HG02938 (cell line): Measurements from ENCODE around the gene WASF3.
"Not testable (repeated sequence)": the region's sequence is repeated elsewhere in the genome, so short reads cannot be mapped to it uniquely, and the experiment has no call there.

Experiments
- ATAC-seq: cut with Tn5 transposase; IDR thresholded peaks from one replicate; pipeline ENCODE4 v1.9.1; 2021; ENCODE audit warnings: mild to moderate bottlenecking, moderate library complexity; ENCODE audit not compliant: unreplicated experiment

The WASF3 gene

DNA sequence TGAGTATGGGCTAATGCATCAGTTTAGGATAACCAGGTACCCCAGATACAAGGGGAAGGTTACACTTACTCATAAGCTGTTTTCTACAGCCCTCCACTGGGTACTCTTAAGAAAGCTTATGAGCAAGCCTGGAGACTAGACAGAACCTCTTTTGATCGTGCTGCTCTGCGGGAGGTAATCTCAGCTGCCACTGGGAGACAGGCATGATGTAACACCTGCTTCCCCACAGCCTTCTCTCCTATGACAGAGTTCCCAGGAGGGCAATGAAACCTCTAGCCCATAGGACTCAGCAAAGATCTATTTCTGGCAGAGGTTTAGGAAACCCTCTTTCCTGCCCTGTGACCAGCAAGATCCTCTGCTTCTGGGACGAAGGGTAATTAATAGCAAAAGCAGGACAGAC, 65.6 kb downstream of the WASF3 start:
- ATAC-seq = no peak

- no peak for ATAC-seq
Observed at GRCh38 chr13:26624572-26624971, 67.1 kb downstream of the WASF3 start.

DNA sequence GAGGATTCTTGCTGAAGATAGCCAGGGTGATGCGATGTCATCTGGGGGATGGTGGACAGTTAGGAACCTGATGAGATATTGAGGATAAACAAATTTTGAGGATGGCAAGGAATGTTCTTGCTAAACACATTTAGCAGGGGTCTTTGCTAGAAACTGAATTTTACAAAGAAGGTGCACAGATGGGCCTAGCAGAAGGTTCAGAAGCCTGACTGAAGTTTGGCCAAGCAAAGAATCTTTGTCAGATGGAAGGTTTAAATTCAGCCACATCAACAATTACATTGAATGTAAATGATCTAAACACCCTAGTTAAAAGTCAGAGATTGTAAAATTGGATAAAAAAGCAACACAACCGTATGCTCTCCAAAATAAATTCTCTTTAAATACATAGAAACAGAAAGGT, 68.8 kb downstream of the WASF3 start:
- ATAC-seq = no peak

GRCh38 chr13:26628706-26629105, 71.2 kb downstream of the WASF3 start:
- ATAC-seq = no peak

DNA sequence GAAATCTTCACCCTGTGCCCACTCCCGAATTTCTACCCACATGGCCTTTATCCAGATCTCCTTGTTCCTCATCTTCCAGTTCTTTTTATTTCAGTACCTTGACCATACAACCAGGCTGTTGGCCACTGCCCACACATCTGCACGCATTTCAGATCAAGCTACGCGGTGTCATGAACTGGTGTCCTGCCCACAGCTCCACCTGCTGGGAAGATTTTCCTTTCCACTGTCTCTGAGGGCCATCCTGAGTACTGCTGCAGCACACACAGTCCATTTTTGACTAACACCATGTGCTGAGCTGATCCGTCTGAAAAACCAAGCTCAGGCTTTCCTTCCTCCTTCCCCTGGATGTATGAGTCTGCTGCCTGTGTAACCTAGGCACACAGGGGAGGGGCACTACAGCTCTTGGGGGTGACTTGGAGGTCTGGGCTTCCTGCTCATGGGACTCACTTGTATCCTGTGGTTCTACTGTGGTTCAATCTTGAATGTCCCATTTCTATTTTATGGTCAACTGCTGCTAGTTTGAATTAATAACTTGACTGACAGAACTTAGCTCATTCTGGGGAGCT, 71.9 kb downstream of the WASF3 start:
- no peak for ATAC-seq

DNA sequence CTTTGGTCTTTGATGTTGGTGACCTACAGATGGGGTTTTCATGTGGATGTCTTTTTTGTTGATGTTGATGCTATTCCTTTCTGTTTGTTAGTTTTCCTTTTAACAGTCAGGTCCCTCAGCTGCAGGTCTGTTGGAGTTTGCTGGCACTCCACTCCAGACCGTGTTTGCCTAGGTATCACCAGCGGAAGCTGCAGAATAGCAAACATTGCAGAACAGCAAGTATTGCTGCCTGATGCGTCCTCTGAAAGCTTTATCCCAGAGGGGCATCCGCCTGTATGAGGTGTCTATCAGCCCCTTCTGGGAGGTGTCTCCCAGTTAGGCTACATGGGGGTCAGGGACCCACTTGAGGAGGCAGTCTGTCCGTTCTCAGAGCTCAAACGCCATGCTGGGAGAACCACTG, 78.2 kb downstream of the WASF3 start:
- not testable (repeated sequence) for ATAC-seq

- ATAC-seq = not testable (repeated sequence)
Observed at GRCh38 chr13:26636073-26636472, 78.6 kb downstream of the WASF3 start.

DNA sequence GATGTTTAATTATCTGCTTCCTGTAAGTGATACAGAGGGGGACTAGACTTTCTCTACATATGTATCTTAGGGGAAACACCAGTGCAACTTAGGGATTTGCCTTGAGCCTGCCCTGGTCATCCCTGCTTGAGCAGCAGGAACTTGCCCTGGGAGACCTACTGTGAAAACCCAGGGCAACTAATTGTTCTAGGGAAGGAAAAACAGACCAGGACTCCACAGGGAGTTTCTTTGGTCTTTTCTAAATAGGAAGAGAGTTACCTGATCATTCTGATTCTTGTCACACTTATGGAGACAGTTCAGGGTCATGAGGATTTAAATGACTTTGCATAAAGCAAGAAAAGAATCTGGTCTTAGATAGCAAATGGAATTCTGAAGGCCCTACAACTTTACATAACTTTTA, 89.1 kb downstream of the WASF3 start:
- ATAC-seq = no peak

DNA sequence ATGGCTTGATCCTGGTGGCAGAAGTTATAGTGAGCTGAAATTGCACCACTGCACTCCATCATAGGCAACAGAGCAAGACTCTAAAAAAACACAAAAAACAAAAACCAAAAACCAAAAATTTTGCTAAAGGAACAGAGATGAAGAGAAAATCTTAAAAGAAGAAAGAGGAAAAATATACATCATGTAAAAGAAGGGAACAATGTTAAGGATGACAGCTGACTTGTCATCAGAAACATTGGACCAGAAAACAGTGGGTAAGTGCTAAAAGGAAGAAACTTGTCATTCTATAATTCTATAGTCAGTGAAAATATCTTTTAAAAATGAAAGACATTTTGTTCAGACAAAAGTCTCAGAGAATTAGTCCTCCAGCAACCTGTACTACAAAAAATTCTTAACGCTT, 93.8 kb downstream of the WASF3 start:
- no peak for ATAC-seq

DNA sequence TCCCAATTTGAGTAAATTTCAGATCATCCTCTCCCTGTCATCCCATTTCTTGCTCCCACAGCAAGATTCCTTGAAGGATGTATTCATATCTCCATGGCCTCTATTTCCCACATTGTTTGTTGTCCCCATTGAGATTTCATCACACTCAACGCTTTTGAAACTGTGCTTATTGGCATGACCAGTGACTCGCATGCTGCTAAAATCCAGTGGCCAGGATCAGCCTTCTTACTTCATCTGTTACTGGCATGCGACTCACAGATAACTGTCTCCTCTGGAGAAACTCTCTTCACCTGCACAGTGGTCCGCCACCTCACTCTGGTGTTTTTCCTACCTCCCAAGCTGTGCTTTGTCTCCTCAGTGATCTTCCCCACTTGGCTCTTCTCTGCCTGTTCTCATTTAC, 95.8 kb downstream of the WASF3 start:
- ATAC-seq = no peak

GRCh38 chr13:26653842-26654241, 96.4 kb downstream of the WASF3 start:
- ATAC-seq = no peak

DNA sequence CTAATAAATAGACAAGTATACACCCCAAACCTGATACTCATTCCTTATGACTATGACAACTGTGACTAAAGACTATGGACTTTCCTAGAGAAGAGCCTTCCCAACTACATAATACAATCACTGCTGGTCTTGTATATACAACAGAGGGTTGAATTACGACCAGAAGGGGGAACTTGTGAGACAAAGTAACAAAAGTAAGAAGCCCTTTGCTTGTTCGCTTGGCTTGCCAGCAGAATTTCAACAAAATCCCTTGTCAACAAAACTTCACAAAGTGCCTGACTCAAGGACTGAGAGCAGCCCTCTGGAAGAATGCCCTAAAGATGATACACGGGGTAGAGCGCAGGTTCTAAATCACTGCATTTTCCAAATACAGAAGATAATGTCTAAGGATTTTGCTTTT, 99.4 kb downstream of the WASF3 start:
- no peak for ATAC-seq

DNA sequence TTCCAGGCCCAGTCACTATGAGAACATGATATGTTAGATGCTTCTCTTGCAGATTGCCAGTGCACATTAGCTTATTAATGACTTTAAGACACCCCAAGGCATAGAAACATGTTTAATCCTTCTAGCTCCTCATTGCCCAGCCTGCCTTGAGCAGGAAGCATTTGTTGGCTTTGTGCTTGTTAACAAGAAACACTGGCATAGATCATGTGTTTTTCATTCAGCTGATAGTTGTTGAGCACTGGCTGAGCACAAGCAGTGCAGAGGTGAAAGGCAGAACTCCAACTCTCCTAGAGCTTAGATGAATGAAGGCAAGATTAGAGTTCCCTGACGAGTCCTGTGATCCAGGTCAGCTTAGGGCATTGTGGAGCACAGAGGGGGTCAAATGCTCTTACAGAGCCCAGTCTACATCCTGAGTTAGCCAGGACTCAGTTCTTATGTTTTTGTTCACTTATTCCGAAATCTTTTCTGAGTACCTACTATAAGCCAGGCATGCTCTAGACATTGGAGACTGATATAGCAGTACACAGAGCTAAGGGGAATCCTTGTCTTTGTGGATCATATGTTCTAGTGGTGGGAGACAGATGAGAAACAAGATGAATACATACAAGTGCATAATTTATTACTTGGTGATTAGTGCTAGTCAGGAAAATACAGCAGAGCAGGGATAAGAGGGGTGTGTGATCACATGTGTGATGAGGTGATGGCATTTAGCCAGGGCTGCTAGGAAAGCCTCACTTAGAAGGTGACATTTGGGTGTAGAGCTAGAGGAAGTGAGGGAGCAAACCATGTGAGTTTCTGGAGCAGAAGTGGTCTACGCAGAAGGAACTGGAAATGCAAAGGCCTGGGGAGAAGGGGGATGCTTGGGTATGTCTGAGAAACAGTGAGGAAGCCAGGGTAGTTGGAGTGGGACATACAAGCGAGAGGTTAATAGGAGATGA, 101.2 kb downstream of the WASF3 start:
- ATAC-seq = no peak

DNA sequence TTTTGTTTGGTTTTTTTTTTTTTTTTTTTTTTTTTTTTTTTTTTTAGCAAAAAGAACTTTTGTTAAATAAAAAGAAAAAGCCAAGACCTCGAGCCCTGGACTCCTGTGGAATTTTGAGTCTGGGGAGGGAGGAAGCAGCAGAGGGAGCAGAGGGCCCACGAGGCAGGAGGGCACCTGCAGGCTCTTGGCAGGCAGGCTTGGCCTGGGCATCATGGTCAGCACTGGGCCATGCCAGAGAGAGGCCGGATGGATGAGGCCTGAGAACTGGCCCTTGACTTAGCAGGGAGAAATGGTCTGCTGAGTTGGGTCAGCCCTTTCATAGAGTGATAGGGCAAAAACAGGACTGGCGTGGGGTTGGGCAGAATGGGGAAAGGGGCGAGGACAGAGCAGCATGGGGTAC, 102.7 kb downstream of the WASF3 start:
- no peak for ATAC-seq

DNA sequence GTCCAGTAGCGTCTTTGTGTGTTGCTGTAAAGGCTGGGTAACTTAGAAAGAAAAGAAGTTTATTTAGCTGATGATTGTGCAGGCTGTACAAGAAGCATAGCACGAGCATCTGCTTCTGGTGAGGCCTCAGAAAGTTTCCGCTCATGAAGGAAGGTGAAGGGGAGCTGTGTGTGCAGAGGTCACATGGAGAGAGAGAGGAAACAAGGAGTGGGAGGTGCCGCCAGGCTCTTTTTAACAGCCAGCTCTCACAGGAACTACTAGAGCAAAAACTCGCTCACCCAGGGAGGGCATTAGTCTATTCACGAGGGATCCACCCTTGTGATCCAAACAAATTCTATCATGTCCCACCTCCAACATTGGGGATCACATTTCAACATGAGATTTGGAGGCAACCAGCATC, 103.3 kb downstream of the WASF3 start:
- ATAC-seq = no peak

DNA sequence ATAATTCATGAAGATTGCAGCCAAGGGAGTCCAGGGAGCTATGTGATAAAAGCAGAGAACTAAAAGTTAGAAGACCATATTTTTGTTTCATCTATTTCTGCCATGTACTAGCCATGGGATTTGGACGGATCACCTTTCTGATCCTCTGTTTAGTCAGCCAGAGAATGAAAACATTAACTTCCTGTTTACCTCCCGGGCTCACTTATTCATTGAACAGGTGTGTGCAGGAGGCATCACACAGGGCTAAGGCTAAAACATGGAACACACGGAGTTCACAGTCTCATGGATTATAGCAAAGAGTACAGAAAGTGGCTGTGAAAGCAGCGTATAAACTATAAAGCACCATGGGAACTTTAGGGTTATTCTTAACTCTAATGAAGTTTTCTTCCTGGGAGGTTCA, 106.3 kb downstream of the WASF3 start:
- ATAC-seq = no peak

GRCh38 chr13:26664286-26664685, 106.8 kb downstream of the WASF3 start:
- no peak for ATAC-seq

- no peak for ATAC-seq
Observed at GRCh38 chr13:26664876-26665275, 107.4 kb downstream of the WASF3 start.

DNA sequence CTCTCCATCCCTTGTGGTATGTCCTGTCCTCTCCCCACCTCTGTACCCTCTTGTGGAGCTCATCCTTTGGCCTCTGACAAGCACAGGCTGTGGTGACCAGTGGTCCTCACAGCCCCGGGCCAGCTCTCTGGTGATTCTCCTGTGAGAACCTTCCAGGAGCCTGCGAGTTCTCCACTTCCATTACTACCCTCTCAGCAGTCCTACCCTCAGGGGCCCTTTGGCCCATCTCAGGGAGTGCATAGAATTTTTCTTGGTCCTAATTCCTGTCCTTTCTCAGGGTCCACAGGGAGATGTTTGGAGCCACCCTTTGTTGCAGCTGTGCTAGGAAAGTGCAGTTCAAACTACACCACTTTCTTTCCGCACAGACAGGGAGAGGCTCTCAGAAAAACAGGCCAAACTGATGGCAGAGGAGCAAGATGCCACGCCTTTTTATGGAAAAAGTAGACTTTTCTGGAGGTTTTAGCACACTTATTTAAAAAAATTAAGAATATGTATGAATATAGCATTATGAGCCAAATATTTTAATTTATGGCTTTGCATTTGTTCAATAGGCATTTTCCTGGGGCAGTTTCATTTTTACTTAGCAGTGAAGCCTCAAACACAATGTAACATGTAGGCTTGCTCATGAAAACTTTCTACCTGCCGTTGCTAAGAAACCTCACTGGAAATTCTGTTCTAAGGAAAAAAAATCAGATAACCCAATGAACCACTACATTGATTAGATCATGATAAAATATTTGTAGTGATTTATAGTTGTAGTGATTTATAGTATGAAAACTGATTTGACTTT, 111.1 kb downstream of the WASF3 start:
- ATAC-seq = no peak

DNA sequence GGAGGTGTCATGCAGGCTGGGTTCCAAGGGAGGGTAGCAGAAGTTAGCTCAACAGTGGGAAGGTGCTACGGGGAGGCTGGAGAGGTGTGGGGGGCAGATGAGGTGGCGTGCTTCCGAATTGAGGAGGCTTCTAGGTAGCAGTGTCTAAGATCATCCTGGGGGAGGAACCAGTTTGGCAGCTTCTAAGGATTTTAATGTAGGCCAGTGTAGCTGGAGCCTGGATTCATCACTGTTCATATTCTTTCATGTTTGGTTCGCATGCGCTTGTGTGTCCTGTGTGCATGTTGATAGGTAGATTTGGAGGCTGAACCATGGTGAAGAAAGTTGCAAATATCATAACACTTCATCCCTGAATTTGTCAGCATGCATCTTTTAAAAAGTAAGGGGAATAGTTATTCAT, 116.4 kb downstream of the WASF3 start:
- no peak for ATAC-seq

DNA sequence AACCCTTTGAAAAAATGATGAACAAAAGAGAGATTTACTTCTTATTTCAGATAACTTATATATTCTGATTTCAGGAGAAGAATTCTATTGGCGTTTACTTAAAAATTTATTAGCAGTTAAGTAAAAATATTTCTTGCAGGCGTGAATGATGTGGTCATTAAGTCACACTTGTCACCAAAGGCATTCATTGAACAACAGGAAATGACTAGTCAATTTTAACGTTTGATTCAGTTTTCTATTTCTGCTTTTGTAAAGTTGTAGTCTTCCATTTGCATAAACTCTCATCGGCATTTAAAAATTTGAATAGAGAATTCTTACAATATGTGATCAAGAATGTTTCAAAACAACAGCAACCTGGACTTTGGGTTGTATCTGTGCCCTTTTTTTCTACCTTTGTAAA, 119.7 kb downstream of the WASF3 start:
- no peak for ATAC-seq

- no peak for ATAC-seq
Observed at GRCh38 chr13:26678330-26678729, 120.8 kb downstream of the WASF3 start.
